GM06990 (cell line): Measurements from ENCODE around the gene RNF175.

Source experiments
- DNase-seq: peaks from one replicate; pipeline ENCODE4 v3.0.0-alpha.2; 2011; ENCODE audit not compliant: insufficient read length; ENCODE audit errors: extremely low read depth
- H3K27me3 ChIP-seq: replicated peaks from 2 replicates; pipeline ENCODE4 v1.6.0; 2011; ENCODE audit warnings: low read length; ENCODE audit not compliant: control insufficient read depth, insufficient read depth
- H3K36me3 ChIP-seq: 2 replicates; pipeline ENCODE4 v1.5.1; 2011; ENCODE audit warnings: low read length; ENCODE audit not compliant: control insufficient read depth, insufficient read depth
- H3K4me3 ChIP-seq: replicated peaks from 2 replicates; pipeline ENCODE4 v1.5.1; 2011; ENCODE audit warnings: low read depth, mild to moderate bottlenecking, control low read depth, low read length
- CTCF ChIP-seq: IDR thresholded peaks from 2 replicates; pipeline ENCODE4 v1.5.1; 2011; ENCODE audit warnings: low read length, control low read depth, mild to moderate bottlenecking, inconsistent platforms; ENCODE audit not compliant: insufficient read depth, poor library complexity, severe bottlenecking

The RNF175 gene

DNA sequence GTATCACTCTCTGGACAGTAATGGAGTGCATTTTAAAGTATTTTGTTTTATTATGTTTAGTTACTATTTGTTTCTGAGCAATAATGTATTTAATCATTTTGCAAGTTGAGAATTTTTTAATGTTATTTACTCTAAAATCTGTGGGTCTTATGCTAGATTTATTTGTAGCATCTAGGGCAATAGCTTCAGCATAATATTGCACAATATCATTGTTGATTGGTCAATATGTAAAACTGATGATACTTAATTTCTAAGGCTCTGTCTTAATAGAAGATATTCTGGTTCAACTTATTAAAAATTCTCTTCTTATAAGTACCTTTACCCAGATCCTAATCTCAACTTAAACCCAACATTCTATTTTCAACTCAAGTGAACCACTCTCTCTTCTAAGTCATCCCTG lies 17.6 kb upstream of the RNF175 start:
- TF ChIP-seq CTCF = no peak
- no peak for DNase-seq
- no peak overlapping the region for H3K4me3 ChIP-seq
- no peaks in the 10 kb centered on the region for H3K36me3 ChIP-seq
- no peaks in the 10 kb centered on the region for H3K27me3 ChIP-seq

DNA sequence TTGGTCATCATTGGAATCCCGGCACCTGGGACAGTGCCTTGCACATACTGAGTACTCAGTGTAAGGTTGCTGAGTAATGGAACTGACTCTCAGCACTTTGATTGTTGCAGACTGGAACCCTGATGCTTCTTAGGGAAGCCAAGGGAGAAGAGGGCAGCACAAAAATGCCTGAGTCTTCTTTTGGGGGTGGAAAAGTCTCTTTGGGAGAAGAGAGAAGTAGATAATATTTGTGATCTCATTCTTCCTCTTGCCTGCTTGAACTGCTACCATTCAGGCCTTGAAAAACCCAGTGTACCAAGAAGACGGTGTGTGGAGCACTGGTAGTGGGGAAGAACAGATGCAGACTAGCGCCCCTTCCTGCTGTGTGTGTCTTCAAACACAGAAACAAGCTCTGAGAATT lies 16.8 kb upstream of the RNF175 start:
- Histone ChIP-seq H3K36me3 (no peaks in the 10 kb centered on the region), H3K4me3 (no peak overlapping the region), H3K27me3 (no peaks in the 10 kb centered on the region)
- no peak for DNase-seq
- no peak for TF ChIP-seq CTCF

DNA sequence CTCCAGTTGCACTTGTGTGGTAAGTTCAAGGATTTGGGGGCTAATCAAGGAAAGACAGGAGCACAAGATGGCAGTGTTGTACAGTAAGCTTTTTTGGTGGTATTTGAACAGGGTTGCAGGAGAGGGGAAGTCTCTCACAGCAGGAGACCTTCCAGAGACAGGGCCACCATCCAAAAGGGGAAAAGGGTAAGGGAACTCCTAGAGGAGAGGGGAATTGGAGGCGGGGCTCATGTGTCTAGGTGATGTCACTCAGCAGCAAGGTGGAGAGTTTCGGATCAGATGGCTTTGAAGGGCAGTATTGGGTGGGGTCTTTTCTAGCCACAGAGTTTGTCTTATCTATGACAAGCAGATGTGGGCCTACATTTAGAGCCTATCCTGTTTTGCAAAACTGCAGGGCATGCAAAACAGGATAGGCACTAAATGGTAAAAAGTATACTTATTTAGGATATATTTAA lies 13.4 kb upstream of the RNF175 start:
- TF ChIP-seq CTCF = no peak
- DNase-seq = no peak
- H3K36me3 ChIP-seq = no peaks in the 10 kb centered on the region
- no peak overlapping the region for H3K4me3 ChIP-seq
- no peaks in the 10 kb centered on the region; the same call in 1 of the 2 replicates for H3K27me3 ChIP-seq

GRCh38 chr4:153771046-153771445 lies 11.2 kb upstream of the RNF175 start:
- DNase-seq = no peak
- no peaks in the 10 kb centered on the region; the same call in 1 of the 2 replicates for H3K27me3 ChIP-seq
- H3K4me3 ChIP-seq = no peak overlapping the region
- TF ChIP-seq CTCF = no peak
- no peaks in the 10 kb centered on the region for H3K36me3 ChIP-seq

GRCh38 chr4:153766758-153767157 lies 6.9 kb upstream of the RNF175 start:
- no peak for DNase-seq
- Histone ChIP-seq H3K4me3 (no peak overlapping the region), H3K36me3 (no peaks in the 10 kb centered on the region), H3K27me3 (no peaks in the 10 kb centered on the region; the same call in 1 of the 2 replicates)
- no peak for TF ChIP-seq CTCF

DNA sequence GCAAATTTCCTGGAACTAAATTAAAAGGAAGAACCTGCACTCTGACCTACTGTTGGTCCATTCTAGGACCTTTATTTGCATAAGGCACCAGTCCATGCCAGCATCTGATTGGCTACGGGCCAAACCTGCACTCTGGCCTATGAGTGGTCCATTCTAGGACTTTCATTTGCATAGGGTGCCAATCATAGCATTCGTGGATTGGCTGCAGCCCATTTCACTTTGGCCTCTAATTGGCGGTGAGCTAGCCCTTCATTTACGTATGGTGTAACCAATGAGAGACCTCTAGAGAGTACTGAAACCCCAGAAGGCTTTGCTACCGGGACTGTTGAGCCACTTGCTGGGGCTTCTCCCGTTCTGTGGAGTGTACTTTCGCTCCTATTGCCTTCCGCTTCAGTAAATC lies 6.1 kb upstream of the RNF175 start:
- Histone ChIP-seq H3K36me3 (no peaks in the 10 kb centered on the region), H3K27me3 (peaks cover 2% of the 10 kb centered on the region), H3K4me3 (no peak overlapping the region)
- DNase-seq = no peak
- no peak for TF ChIP-seq CTCF
